Inflammatory macrophage treated with lipopolysaccharide for 4 hours (primary cell): ENCODE data around the gene AKR1A1.
"Not testable (repeated sequence)": the region's sequence is repeated elsewhere in the genome, so short reads cannot be mapped to it uniquely, and the experiment has no call there.

Source experiments
- DNase-seq: peaks from one replicate; pipeline ENCODE4 v3.0.0-alpha.2; 2020

Gene AKR1A1

GRCh38 chr1:45570631-45571030 lies 20.0 kb downstream of the AKR1A1 start:
- DNase-seq: no peak

- no peak for DNase-seq
Measured at GRCh38 chr1:45573231-45573804, 22.7 kb downstream of the AKR1A1 start.

GRCh38 chr1:45574105-45574626 lies 23.5 kb downstream of the AKR1A1 start:
- no peak for DNase-seq

- peak; percentile 98 for DNase-seq
Measured at GRCh38 chr1:45583264-45583665, 32.6 kb downstream of the AKR1A1 start.

- peak; percentile 78 for DNase-seq
Measured at GRCh38 chr1:45583666-45584350, 33.2 kb downstream of the AKR1A1 start, which contains the start of gene NASP. Gene NASP, plus strand, starts transcription at chr1:45584041. Its CDS starts 106 bp downstream, at chr1:45584147.

GRCh38 chr1:45584351-45585109 lies 33.9 kb downstream of the AKR1A1 start:
- DNase-seq: peak; percentile 87

- DNase-seq: peak; percentile 42
Measured at GRCh38 chr1:45585110-45585426, 34.4 kb downstream of the AKR1A1 start.

GRCh38 chr1:45585496-45586075 lies 35.0 kb downstream of the AKR1A1 start:
- no peak for DNase-seq

GRCh38 chr1:45586769-45587168 lies 36.1 kb downstream of the AKR1A1 start:
- no peak for DNase-seq

- no peak for DNase-seq
Measured at GRCh38 chr1:45589861-45590260, 39.2 kb downstream of the AKR1A1 start.

- DNase-seq: no peak
Measured at GRCh38 chr1:45594412-45594811, 43.8 kb downstream of the AKR1A1 start.

GRCh38 chr1:45596765-45597164 lies 46.1 kb downstream of the AKR1A1 start:
- not testable (repeated sequence) for DNase-seq

GRCh38 chr1:45604239-45604638 lies 53.6 kb downstream of the AKR1A1 start:
- no peak for DNase-seq

- peak; percentile 53 for DNase-seq
Measured at GRCh38 chr1:45607404-45608074, 56.9 kb downstream of the AKR1A1 start.

GRCh38 chr1:45608175-45609156 lies 57.8 kb downstream of the AKR1A1 start:
- peak; percentile 60 for DNase-seq

- DNase-seq: no peak
Measured at GRCh38 chr1:45610589-45611226, 60.1 kb downstream of the AKR1A1 start.

GRCh38 chr1:45612941-45613579 lies 62.4 kb downstream of the AKR1A1 start:
- no peak for DNase-seq

GRCh38 chr1:45615885-45616284 lies 65.3 kb downstream of the AKR1A1 start:
- no peak for DNase-seq

GRCh38 chr1:45617618-45618017 lies 67.0 kb downstream of the AKR1A1 start:
- no peak for DNase-seq

GRCh38 chr1:45619149-45619921 lies 68.7 kb downstream of the AKR1A1 start:
- no peak for DNase-seq
